HG02885 (cell line): ENCODE measurements around the gene IRAG1.
"Not testable (repeated sequence)": the region's sequence is repeated elsewhere in the genome, so short reads cannot be mapped to it uniquely, and the experiment has no call there.

Experiments
- ATAC-seq: cut with Tn5 transposase; IDR thresholded peaks from one replicate; pipeline ENCODE4 v1.9.1; 2021; ENCODE audit warnings: mild to moderate bottlenecking; ENCODE audit not compliant: unreplicated experiment, poor library complexity

Gene IRAG1

DNA sequence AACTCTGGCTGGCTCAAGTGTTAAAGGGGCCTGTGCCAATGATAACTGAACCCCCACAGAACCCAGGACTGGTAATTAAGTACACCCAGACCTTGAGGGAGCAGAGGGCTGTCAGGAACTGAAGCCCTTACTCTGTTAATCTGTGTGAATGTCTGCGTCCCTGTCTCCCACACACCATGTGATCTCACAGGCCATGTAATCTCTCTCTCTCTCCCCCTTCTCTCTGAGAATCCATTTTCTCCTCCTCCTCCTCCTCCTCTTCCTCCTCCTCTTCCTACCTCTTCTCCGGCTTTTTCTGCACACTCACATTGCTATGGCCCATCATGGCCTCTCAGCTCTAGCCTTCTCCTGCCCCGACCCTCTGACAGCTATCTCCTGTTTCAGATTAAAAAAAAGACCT is 14.6 kb upstream of the IRAG1 start:
- ATAC-seq = no peak

DNA sequence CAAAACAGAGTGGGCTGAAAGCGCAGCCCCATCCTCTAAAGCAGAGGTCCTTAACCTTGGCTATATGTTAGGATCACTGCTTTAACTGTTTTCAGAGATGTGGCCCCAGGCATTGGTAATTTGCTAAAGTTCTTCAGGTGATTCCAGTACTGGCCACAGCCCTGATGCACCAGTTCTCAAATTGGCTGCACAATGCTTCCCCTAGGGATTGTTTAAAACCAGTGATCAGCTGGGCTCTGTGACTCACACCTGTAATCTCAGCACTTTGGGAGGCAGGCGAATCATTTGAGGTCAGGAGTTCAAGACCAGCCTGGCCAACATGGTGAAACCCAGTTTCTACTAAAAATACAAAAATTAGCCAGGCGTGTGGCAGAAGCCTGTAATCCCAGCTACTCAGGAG is 8.4 kb upstream of the IRAG1 start:
- no peak for ATAC-seq

DNA sequence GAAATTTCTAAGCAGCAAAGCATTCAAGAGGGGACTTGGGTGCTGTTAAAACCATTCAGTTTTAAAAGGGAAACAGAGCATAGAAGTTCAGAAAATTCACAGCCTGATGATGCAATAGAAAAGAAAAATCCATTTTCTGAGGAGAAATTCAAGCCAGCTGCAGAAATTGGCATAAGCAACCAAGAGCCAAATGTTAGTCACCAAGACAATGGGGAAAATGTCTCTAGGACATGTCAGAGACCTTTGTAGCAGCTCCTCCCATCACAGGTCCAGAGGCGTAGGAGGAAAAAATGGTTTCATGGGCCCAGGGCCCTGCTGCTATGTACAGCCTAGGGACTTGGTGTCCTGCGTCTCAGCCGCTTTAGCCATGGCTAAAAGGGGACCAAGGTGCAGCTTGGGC is 5.5 kb upstream of the IRAG1 start:
- no peak for ATAC-seq

GRCh38 chr11:10697323-10697620 is 3.7 kb upstream of the IRAG1 start:
- no peak for ATAC-seq

GRCh38 chr11:10696468-10697322 is 3.1 kb upstream of the IRAG1 start:
- ATAC-seq = no peak

DNA sequence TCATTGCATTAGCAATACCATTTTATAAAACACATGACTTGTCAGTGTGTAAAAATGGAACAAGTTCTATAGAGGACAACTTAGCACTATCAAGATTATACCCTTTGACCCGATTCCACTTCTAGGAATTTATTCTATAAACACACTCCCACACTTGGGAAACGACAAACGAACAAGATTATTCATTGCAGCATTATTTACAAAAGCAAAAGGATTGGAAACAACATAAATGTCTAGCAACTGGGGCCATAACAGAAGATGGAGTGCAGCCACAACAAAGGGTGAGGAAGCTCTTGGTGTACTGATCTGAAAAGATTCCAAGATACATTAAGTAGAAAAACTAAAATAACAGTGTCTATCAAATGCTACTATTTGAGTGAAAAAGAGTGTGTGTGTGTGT is 2.3 kb upstream of the IRAG1 start:
- ATAC-seq = no peak

- ATAC-seq = no peak
Measured at GRCh38 chr11:10694486-10695239, 1.1 kb upstream of the IRAG1 start.

DNA sequence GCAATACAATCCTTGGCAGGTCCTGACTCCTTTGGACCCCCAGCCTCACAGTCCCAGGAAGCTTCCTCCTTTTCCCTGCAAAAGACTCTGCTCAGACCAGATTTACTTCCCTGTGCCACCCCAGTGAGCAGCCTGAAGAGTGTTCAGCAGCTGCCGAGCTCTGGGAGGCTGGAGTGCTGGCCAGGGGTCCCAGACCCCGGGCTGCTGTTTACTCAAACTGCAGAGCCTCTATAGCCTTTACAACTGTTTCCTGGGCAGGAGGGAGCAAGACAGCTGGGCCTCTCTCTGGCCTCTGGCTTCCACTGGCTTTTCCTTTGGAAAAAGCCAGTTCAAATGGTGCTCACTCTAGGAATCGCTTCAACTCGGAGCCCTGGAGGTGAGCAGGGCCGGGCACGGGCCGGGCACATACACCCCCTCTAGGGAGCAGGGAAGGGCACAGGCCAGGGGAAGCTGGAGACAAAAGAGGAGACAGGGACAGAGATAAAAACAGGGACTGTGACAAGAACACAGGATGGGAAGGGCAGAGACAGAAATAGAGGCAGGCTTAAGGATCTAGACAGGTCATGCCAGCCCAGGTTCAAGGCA is 932 bp downstream of the IRAG1 start:
- ATAC-seq = no peak

GRCh38 chr11:10688401-10688800 is 5.2 kb downstream of the IRAG1 start:
- ATAC-seq = no peak

DNA sequence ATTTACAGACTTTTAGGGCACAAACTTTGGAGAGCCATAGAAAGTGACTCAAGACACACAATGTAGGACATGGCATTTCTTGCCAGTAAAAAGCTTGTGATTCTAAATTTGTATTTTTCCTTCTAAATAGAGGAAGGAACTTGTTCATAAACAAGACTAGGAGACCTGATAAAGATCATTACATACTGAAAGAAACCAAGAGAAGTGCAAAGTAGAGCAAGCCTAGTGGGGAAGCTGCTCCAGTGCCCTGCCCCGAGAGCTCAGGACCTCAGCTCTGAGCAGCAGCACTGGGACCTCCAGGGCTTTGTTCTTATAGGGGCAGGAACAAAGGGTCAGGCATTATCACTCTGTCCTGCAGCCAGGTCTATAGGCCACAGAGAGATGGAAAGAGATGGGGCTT is 7.2 kb downstream of the IRAG1 start:
- ATAC-seq = no peak

- no peak for ATAC-seq
Measured at GRCh38 chr11:10683429-10683828, 10.1 kb downstream of the IRAG1 start.

- ATAC-seq = no peak
Measured at GRCh38 chr11:10680956-10681487, 12.5 kb downstream of the IRAG1 start.

- not testable (repeated sequence) for ATAC-seq
Measured at GRCh38 chr11:10680279-10680678, 13.3 kb downstream of the IRAG1 start.

- no peak for ATAC-seq
Measured at GRCh38 chr11:10679644-10680043, 13.9 kb downstream of the IRAG1 start.

DNA sequence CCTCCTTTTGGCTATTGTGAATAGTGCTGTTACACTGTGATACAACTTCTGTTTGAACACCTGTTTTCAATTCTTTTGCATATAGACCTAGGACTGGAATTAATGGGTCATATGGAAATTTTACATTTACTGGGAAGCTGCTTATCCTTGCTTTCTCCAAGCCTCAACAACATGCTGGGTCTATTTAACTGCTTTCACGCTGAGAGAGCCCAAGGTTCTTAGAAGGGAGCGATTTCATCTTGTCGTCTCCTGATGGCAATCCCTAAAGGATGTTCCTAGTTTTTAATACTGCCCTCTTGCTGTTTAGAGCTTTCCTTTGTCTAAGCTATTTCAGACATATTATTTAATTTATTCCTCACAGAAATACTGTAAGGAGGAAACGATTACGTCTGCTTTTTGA is 15.5 kb downstream of the IRAG1 start:
- no peak for ATAC-seq

GRCh38 chr11:10676919-10677318 is 16.6 kb downstream of the IRAG1 start:
- no peak for ATAC-seq

- ATAC-seq = no peak
Measured at GRCh38 chr11:10674911-10675440, 18.6 kb downstream of the IRAG1 start.

DNA sequence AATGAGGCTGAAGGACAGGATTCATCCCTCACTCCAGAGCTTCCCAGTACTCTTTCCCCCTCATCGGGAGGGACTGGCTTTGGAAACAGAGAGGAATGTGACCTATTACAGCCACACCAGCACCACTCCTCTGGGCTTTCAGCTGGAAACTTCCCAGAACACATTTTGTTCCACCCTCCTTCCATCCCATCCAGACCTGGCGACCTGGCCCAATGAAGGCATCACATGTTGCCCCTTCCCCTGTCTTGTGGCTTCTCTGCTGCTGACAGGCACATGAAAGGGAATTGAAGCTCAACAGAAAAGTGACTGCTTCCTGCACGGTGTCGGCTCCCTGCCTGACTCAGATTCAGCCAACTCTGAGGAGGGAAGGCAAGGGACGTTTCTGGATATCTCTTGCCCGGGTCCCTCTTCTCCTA is 19.1 kb downstream of the IRAG1 start:
- no peak for ATAC-seq

GRCh38 chr11:10673501-10674062 is 20.0 kb downstream of the IRAG1 start:
- ATAC-seq = no peak

DNA sequence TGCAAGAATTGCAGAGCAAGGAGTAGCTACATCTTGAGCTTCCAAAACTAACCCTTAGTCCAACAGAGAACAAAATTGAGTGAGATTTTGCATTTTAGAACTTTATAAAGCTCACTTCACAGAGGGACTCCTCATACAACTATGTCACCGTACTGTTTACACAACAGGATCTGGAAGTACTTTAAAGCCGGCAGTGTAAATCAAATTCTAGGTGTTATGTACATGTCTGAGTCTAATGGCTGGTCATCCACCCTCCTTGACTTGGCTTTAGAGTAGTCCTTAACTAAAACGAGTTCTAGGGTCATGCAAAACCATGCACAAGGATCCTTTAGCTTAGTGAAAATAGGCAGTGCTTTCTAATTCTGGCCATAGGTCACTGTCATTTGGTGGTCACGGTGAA is 23.5 kb downstream of the IRAG1 start:
- ATAC-seq = no peak
